ENCODE measurements around the gene RPP25L.

Gene RPP25L

DNA sequence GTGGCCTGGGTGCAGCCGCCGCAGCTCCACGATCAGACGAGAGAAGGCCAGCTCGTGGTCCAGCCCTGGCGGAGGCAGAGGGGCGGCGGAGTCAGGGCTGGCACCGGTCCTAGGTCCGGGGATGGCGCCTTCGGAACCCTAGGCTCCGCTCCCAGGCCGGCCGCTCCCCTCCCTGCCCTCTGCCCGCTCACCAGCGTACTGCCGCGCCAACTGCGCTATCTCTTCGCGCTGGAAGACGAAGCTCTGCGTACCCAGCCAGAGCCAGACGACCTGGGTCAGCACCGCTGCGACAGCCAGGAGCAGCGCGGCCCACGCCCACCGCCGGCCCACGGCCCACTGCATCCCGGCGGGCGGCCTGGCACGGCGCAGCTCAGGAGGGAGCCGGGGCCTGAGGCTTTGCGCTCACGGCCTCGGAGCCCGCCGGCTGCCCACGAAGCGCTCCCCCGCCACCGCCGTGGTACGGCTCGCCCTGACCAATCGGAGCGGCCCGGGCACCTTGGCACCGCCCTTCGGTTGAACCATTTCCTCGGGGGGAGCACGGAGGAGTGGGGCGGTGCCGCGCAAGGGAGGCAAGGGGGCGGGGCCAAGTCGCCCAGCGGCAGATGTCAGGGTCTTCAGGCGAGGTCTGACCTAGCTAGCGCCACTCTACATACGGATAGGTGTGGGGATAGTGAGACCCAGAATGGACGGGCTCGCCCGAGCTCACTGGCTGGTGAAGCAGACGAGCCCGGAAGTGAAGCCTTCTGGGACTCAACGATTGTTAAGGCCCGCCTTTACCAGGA is 25.6 kb upstream of the RPP25L start, which contains the start of gene SIGMAR1:
SIGMAR1 (minus strand) TSS at position 432 of the 782 bp plus-strand sequence; CDS start at position 342, 90 bp downstream.
- Histone ChIP-seq H3K9me3 (ENCODE audit: control insufficient read depth, insufficient read depth, low read length) (no peaks in the 10 kb centered on the region), H3K4me1 (ENCODE audit: control insufficient read depth, low read length) (peaks cover 23% of the 10 kb centered on the region), H4K20me1 (ENCODE audit: control insufficient read depth, insufficient read depth, low read depth, low read length) (no peaks in the 10 kb centered on the region), H3K27me3 (ENCODE audit: control insufficient read depth, low read length) (no peaks in the 10 kb centered on the region), H3K4me3 (ENCODE audit: low read length) (peak within 1 kb of the TSS; percentile 95), H3K27ac (ENCODE audit: low read depth, low read length) (peak within 1 kb of the TSS; percentile 12; the same call in 1 of the 2 replicates), H3K9me2 (replicated peaks; ENCODE audit: control insufficient read depth, low read length) (no peaks in the 10 kb centered on the region), H3K79me2 (ENCODE audit: control insufficient read depth, low read length) (peaks cover 22% of the 10 kb centered on the region), H3F3A (ENCODE audit: control insufficient read depth, insufficient read depth) (peaks cover 3% of the 10 kb centered on the region; the same call in 1 of the 2 replicates), H3K4me2 (ENCODE audit: low read length) (peak within 1 kb of the TSS; percentile 95), H3K36me3 (ENCODE audit: control insufficient read depth, low read length) (peaks cover 15% of the 10 kb centered on the region; the same call in 1 of the 2 replicates)
- no peak for TF ChIP-seq EZH2phosphoT487 (IDR thresholded peaks at IDR 0.05; ENCODE audit: borderline replicate concordance, low read length)

DNA sequence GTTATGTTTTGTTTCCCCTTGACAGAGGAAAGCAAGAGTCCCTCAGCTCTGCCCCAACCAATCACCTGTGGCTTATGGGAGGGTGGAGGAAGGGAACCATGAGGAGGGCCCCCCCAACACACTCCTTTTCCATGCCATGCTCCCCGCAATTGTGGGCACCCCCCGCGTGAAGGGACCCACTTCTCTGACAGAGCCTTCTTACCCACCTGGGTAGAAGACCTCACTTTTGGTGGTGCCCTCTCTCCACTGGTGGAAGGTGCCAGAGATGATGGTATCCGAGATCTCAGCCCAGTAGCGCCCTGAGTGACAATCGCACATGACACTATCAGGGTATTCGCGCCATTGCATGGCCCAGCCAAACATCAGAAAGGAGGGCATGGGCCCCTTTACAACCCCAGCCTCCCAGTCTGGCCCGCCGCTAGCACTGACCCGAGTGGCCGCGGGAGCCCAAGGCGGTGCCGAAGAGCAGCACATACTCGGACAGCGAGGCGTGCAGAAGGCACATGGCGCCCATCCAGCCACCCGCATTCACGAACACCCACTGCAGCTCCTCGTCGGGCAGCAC is 25.0 kb upstream of the RPP25L start:
- Histone ChIP-seq H3K4me3 (ENCODE audit: low read length) (peak overlapping the region; percentile 95), H3K79me2 (ENCODE audit: control insufficient read depth, low read length) (peaks cover 22% of the 10 kb centered on the region), H3K27me3 (ENCODE audit: control insufficient read depth, low read length) (no peaks in the 10 kb centered on the region), H3K9me3 (ENCODE audit: control insufficient read depth, insufficient read depth, low read length) (no peaks in the 10 kb centered on the region), H3K9me2 (replicated peaks; ENCODE audit: control insufficient read depth, low read length) (no peaks in the 10 kb centered on the region), H3K4me2 (ENCODE audit: low read length) (peak overlapping the region; percentile 95), H3K36me3 (ENCODE audit: control insufficient read depth, low read length) (peaks cover 15% of the 10 kb centered on the region; the same call in 1 of the 2 replicates), H4K20me1 (ENCODE audit: control insufficient read depth, insufficient read depth, low read depth, low read length) (no peaks in the 10 kb centered on the region), H3K27ac (ENCODE audit: low read depth, low read length) (peak overlapping the region; percentile 12; the same call in 1 of the 2 replicates), H3F3A (ENCODE audit: control insufficient read depth, insufficient read depth) (peaks cover 3% of the 10 kb centered on the region; the same call in 1 of the 2 replicates), H3K4me1 (ENCODE audit: control insufficient read depth, low read length) (peaks cover 23% of the 10 kb centered on the region)
- TF ChIP-seq EZH2phosphoT487 (IDR thresholded peaks at IDR 0.05; ENCODE audit: borderline replicate concordance, low read length) = no peak
- TF ChIP-seq, protein P1, sequence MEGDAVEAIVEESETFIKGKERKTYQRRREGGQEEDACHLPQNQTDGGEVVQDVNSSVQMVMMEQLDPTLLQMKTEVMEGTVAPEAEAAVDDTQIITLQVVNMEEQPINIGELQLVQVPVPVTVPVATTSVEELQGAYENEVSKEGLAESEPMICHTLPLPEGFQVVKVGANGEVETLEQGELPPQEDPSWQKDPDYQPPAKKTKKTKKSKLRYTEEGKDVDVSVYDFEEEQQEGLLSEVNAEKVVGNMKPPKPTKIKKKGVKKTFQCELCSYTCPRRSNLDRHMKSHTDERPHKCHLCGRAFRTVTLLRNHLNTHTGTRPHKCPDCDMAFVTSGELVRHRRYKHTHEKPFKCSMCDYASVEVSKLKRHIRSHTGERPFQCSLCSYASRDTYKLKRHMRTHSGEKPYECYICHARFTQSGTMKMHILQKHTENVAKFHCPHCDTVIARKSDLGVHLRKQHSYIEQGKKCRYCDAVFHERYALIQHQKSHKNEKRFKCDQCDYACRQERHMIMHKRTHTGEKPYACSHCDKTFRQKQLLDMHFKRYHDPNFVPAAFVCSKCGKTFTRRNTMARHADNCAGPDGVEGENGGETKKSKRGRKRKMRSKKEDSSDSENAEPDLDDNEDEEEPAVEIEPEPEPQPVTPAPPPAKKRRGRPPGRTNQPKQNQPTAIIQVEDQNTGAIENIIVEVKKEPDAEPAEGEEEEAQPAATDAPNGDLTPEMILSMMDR (IDR thresholded peaks at IDR 0.05; ENCODE audit: low read depth, low read length, poor library complexity, severe bottlenecking) = no peak

DNA sequence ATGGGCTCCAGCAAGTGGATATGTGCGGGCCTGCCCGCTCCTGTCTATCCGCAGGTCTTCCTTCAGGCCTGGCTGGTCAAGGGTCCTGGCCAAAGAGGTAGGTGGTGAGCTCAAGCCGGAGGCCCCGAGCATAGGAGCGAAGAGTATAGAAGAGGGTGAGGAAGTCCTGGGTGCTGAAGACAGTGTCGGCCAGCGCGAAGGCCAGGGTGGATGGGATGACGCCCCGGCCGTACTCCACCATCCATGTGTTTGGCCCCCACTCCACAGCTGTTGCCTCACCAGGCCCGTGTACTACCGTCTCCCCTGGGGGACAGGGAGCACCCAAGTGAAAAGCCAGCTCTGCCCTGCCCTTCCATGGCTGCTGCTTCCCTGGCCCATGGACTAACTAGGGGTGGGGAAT is 23.7 kb upstream of the RPP25L start:
- H3K4me2 ChIP-seq (ENCODE audit: low read length) = peak overlapping the region; percentile 95
- no peak overlapping the region; the same call in 1 of the 2 replicates for H3K4me3 ChIP-seq (ENCODE audit: low read length)
- peaks cover under 1% of the 10 kb centered on the region; the same call in 1 of the 2 replicates for H3K27me3 ChIP-seq (ENCODE audit: control insufficient read depth, low read length)
- no peak for TF ChIP-seq EZH2phosphoT487 (IDR thresholded peaks at IDR 0.05; ENCODE audit: borderline replicate concordance, low read length)
- TF ChIP-seq, protein P1 (IDR thresholded peaks at IDR 0.05; ENCODE audit: low read depth, low read length, poor library complexity, severe bottlenecking) = no peak
- no peaks in the 10 kb centered on the region for H3K9me2 ChIP-seq (replicated peaks; ENCODE audit: control insufficient read depth, low read length)
- H3K27ac ChIP-seq (ENCODE audit: low read depth, low read length) = no peak overlapping the region
- H3F3A ChIP-seq (ENCODE audit: control insufficient read depth, insufficient read depth) = peaks cover 3% of the 10 kb centered on the region; the same call in 1 of the 2 replicates
- H3K9me3 ChIP-seq (ENCODE audit: control insufficient read depth, insufficient read depth, low read length) = no peaks in the 10 kb centered on the region
- H3K36me3 ChIP-seq (ENCODE audit: control insufficient read depth, low read length) = peaks cover 15% of the 10 kb centered on the region; the same call in 1 of the 2 replicates
- H3K4me1 ChIP-seq (ENCODE audit: control insufficient read depth, low read length) = peaks cover 23% of the 10 kb centered on the region
- peaks cover 22% of the 10 kb centered on the region for H3K79me2 ChIP-seq (ENCODE audit: control insufficient read depth, low read length)
- no peaks in the 10 kb centered on the region for H4K20me1 ChIP-seq (ENCODE audit: control insufficient read depth, insufficient read depth, low read depth, low read length)
